Smooth muscle cell (in vitro differentiated cells): ENCODE data around the gene PIEZO2. TPM values are rescaled to one million over a fixed set of nuclear protein-coding genes. Genes with fewer than 3 reads are reported as not detected.

Source experiments
- DNase-seq: peaks from one replicate; lab custom pipeline; 2025; ENCODE audit not compliant: unreplicated experiment; lab: John Stamatoyannopoulos, UW
- H2AFZ ChIP-seq: fragments of 200-600 bp; sonication (generic); 2 replicates; pipeline ENCODE4 v1.6.0; 2016; ENCODE audit warnings: antibody characterized with exemption, low read depth, mild to moderate bottlenecking
- H3F3A ChIP-seq: fragments of 200-600 bp; sonication (generic); 2 replicates; pipeline ENCODE4 v1.6.0; 2017; ENCODE audit warnings: antibody characterized with exemption, low read depth
- H3K27ac ChIP-seq: fragments of 200-600 bp; sonication (generic); 2 replicates; pipeline ENCODE4 v1.5.1; 2016; ENCODE audit warnings: low read depth, mild to moderate bottlenecking
- H3K27me3 ChIP-seq: fragments of 200-600 bp; sonication (generic); 2 replicates; pipeline ENCODE4 v1.6.1; 2016; ENCODE audit warnings: low read depth, mild to moderate bottlenecking
- H3K36me3 ChIP-seq: fragments of 200-600 bp; sonication (generic); 2 replicates; pipeline ENCODE4 v1.5.1; 2016; ENCODE audit warnings: low read depth
- H3K4me1 ChIP-seq: fragments of 200-600 bp; sonication (generic); 2 replicates; pipeline ENCODE4 v1.5.1; 2016; ENCODE audit warnings: low read depth
- H3K4me2 ChIP-seq: fragments of 200-600 bp; sonication (generic); 2 replicates; pipeline ENCODE4 v1.6.0; 2016; ENCODE audit warnings: mild to moderate bottlenecking
- H3K4me3 ChIP-seq: fragments of 200-600 bp; sonication (generic); 2 replicates; pipeline ENCODE4 v1.5.1; 2016; ENCODE audit warnings: mild to moderate bottlenecking
- H3K79me2 ChIP-seq: fragments of 200-600 bp; sonication (generic); 2 replicates; pipeline ENCODE4 v1.6.0; 2016; ENCODE audit warnings: low read depth, mild to moderate bottlenecking
- H3K9ac ChIP-seq: fragments of 200-600 bp; sonication (generic); 2 replicates; pipeline ENCODE4 v1.6.0; 2016; ENCODE audit warnings: low read depth
- H3K9me3 ChIP-seq: fragments of 200-600 bp; sonication (generic); replicated peaks from 2 replicates; pipeline ENCODE4 v1.5.1; 2016; ENCODE audit warnings: low read depth
- H4K20me1 ChIP-seq: fragments of 200-600 bp; sonication (generic); 2 replicates; pipeline ENCODE4 v1.6.0; 2016; ENCODE audit warnings: low read depth
- WGBS: methylation state at CpG from one replicate; pipeline ENCODE4 v1.1.7; 2016; ENCODE audit warnings: low lambda C conversion rate; 5-methylcytosine and 5-hydroxymethylcytosine counted together
- polyA plus RNA-seq: library from polyadenylated mRNA; unstranded; fragments of >200 nt; fragmentation: Nextera tagmentation; extraction: Ambion mirVana; gene quantifications from 2 replicates; pipeline ENCODE4 v1.2.1, GENCODE V29; 2016
- total RNA-seq: library from RNA; depleted of rRNA; stranded (reverse); fragments of >200 nt; gene quantifications from 2 replicates; pipeline ENCODE4 v1.2.3, GENCODE V29; 2014
- TF ChIP-seq, protein P1 (sequence below): fragments of 200-600 bp; sonication (generic); IDR thresholded peaks from 2 replicates; pipeline ENCODE4 v1.5.1; 2017; ENCODE audit warnings: borderline replicate concordance, mild to moderate bottlenecking, antibody characterized with exemption; ENCODE audit not compliant: insufficient read depth, poor library complexity, severe bottlenecking

Gene PIEZO2
- total and polyA plus RNA-seq, 2 experiments from 2014 or later, result 1.3 to 4.7 TPM

DNA sequence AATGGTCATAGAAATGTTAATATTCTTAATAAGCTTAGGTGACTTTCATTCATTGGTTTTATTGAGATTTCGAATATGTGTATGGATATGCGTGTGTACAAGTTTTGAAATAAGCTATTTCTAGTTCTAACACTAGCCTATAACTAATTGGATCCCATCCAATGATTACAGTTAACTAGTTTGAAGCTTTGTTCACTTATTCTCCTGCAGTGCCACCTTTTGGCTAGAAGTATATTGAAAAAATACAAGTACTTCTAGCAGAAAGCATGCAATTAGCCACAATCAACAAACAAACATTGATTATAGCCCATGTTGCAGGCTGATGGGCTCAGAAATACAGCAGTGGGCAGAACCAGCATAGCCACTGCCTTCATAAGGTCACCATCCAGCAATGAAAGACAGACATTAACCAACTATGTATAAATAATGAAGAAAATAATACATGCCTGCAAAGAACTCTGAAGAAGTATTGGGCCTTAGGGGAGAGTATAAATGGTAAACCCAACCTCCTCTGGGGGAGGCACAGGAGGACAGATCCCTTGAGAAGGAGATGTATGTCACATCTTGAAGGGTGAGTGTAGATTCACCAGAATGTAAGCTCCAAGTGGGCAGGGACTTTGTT lies 5.1 kb upstream of the PIEZO2 start:
- DNase-seq, result no peak

DNA sequence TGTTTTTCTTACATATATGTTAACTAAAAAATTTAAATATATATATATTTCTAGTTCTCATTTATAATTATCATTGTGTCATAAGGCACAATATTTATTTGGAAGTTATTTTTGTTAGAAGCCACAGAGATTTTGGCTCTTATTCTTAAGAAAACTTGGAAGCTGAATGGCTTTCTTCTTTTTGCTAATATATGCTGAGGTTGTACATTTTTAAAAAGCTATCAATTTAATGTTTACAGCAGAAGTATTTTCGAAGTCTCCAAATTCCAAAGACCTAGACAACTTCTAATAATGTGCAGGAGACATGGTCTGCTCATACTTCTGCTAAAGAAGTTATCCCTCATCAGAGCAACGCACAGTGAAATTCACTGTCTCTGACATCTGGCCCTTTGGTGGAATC lies 3.7 kb upstream of the PIEZO2 start:
- peaks cover 54% of the 10 kb centered on the region for H3K27me3 ChIP-seq
- no peak overlapping the region for H2AFZ ChIP-seq
- no peaks in the 10 kb centered on the region for H4K20me1 ChIP-seq
- no peaks in the 10 kb centered on the region for H3K36me3 ChIP-seq
- H3K27ac ChIP-seq, result no peak overlapping the region
- H3K79me2 ChIP-seq, result no peaks in the 10 kb centered on the region
- H3K4me1 ChIP-seq, result peaks cover 10% of the 10 kb centered on the region
- no peak for DNase-seq
- no peak overlapping the region for H3K4me3 ChIP-seq
- TF ChIP-seq, protein P1, sequence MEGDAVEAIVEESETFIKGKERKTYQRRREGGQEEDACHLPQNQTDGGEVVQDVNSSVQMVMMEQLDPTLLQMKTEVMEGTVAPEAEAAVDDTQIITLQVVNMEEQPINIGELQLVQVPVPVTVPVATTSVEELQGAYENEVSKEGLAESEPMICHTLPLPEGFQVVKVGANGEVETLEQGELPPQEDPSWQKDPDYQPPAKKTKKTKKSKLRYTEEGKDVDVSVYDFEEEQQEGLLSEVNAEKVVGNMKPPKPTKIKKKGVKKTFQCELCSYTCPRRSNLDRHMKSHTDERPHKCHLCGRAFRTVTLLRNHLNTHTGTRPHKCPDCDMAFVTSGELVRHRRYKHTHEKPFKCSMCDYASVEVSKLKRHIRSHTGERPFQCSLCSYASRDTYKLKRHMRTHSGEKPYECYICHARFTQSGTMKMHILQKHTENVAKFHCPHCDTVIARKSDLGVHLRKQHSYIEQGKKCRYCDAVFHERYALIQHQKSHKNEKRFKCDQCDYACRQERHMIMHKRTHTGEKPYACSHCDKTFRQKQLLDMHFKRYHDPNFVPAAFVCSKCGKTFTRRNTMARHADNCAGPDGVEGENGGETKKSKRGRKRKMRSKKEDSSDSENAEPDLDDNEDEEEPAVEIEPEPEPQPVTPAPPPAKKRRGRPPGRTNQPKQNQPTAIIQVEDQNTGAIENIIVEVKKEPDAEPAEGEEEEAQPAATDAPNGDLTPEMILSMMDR, result no peak
- H3K9me3 ChIP-seq, result no peaks in the 10 kb centered on the region
- H3F3A ChIP-seq, result no peaks in the 10 kb centered on the region
- no peak overlapping the region for H3K9ac ChIP-seq
- H3K4me2 ChIP-seq, result no peak overlapping the region
- 97% methylated on average over 2 of the region's 2 CpGs for WGBS

More for the DNA sequence above, 5.1 kb upstream of the PIEZO2 start:
- Histone ChIP-seq H3F3A (no peaks in the 10 kb centered on the region), H3K4me3 (no peak overlapping the region), H3K4me1 (no peaks in the 10 kb centered on the region), H3K36me3 (no peaks in the 10 kb centered on the region), H2AFZ (no peak overlapping the region), H4K20me1 (no peaks in the 10 kb centered on the region), H3K9ac (no peak overlapping the region), H3K27me3 (peaks cover 44% of the 10 kb centered on the region), H3K4me2 (no peak overlapping the region), H3K27ac (no peak overlapping the region), H3K9me3 (no peaks in the 10 kb centered on the region), H3K79me2 (no peaks in the 10 kb centered on the region)
- TF ChIP-seq, protein P1, result peak; percentile 58
- WGBS, result 20% methylated on average over 2 of the region's 2 CpGs

DNA sequence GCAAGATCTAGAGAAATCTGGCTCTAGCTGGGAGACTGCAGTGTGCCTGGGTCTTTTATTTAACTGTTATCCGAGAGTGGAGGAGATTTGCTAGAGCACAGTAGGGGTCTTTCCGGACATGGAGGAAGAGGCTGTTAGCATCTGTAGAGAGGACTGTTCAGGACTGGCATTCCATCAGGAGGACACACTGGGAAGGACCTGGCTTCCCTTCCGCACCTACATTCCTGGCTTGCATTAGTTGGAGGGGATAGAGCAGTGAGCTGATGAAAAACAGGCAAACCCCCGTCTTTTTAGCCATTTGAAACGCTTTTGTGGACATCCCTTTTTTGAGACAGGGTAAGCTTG lies 874 bp upstream of the PIEZO2 start:
- Histone ChIP-seq H2AFZ (no peak overlapping the region), H3K9me3 (no peaks in the 10 kb centered on the region), H4K20me1 (no peaks in the 10 kb centered on the region), H3K4me2 (no peak overlapping the region), H3K9ac (no peak overlapping the region), H3K27me3 (peaks cover 75% of the 10 kb centered on the region), H3K27ac (no peak overlapping the region), H3K4me1 (peaks cover 10% of the 10 kb centered on the region), H3K4me3 (no peak overlapping the region), H3K36me3 (no peaks in the 10 kb centered on the region), H3F3A (no peaks in the 10 kb centered on the region), H3K79me2 (no peaks in the 10 kb centered on the region)
- TF ChIP-seq, protein P1, result no peak
- DNase-seq, result no peak
- WGBS, result 42% methylated on average over 5 of the region's 5 CpGs
